Measurements from ENCODE around the gene MAP4K4. TPM values are rescaled to one million over a fixed set of nuclear protein-coding genes. Genes with fewer than 3 reads are reported as not detected.

MAP4K4 gene
- polyA plus RNA-seq, 3 donors = 76.1 to 80.5 (median 78.5) TPM

DNA sequence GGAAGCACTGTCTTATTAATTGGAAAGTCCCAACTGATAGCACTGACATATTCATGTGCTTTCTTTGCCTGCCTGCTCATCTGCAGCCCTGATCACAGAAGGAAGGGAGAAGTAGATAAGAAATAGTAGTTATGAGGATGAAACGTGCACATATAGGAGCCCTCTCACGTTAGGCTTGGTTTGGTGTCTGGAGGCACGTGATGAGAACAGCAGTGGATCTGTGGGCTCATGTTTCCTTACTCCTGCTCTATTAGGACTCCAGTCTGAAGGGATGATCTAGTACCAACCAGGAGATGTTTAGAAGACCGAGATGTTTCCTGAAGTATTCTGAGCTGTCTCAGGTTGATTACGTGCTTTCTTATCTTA lies 84.9 kb downstream of the MAP4K4 start:
- no peak for DNase-seq

DNA sequence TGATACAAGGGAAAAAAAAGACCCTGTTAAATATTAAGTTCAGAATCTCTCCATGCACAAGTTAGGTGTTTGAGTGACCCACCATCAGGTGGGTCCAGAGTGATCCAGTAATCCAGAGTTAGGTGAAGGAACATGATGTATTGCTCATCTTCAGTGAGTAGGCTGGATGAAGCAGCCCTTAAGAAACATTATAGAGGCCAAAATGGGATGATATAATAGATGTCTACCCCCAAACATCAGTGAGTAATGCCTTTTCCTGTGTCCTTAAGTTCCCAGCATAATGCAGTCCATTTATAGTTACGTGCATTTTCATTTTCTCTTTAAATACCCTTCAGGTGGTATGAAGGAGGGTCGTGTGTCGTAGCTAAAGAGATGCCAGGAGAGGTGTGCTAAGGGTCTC lies 89.6 kb downstream of the MAP4K4 start:
- no peak for DNase-seq

DNA sequence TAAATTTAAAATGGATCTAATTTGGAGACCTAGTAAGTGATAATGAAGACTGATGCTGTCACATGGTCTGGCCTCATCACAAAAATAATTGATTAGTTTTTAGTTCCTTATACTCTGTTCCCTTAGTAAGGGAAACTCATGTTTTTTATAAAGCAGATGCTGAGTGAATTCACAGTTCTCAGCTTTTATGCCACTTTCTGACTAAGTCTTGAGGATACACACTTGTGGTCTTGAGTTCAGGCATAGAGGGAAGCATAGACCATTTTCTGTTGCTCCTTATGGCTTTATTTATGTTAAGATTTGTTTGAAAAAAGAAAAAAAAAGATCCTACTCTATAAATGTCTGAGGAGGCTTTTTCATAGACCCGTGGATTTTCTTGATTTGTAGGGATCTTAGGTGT lies 91.1 kb downstream of the MAP4K4 start:
- no peak for DNase-seq

DNA sequence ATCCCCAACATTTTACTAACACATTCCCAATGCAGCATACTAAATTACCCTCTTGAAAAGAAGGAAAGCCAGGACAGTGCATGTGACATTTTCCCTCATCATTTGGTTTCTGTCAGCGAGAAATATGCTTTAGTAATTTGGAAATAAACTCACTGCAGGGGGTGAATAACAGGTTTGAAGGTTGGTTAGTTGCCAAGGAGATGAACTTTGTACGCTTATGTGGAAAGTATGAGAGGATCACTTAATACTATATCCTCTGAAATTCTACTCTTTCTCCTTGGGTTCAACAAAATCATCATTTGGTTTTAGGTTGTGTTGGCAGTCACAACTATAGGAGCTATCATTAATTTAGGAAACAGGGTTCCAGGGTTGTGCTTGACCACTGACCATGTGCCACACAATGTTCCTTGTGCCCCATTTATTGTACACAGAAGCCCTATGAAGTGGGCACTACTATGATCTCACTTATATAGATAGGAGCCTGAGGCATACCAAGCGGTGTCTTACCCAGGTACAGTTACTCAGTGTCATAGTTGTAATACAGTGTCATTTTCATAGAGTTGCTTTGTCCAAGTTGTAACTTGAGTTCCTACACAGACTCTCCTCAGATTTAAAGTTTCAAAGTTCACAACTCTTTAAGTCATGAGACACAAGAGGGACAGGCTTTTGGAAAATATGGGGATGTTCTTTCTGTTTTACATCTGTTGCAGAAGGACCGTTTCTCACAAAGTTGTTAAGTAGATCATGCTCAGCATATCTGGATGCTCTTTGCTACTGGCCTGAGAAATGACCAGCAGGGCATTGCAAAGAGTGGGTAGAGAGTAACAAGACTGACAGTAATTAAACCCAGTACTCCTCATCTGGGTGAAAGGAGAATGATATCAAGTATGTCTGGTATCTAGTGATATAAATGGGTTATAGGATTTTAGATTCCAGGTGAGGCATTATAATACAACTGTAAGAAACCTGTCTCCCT lies 91.8 kb downstream of the MAP4K4 start:
- DNase-seq = no peak

DNA sequence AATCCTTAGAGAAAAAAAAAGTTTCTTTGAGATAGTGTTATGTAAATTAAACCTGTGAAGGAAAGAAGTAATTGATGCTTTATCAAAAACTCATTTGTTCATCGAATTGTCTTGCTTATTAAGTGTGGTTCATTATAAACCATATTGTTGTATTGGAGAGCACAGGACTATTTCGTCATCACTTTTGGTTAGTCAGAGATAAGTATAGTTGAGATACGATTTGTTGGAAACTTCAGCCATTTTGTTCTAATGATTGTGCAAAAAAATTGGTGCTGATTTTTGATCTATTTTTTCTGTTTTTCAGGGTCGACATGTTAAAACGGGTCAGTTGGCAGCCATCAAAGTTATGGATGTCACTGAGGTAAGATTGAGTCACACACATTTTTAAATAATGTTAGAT lies 92.9 kb downstream of the MAP4K4 start:
- no peak for DNase-seq

DNA sequence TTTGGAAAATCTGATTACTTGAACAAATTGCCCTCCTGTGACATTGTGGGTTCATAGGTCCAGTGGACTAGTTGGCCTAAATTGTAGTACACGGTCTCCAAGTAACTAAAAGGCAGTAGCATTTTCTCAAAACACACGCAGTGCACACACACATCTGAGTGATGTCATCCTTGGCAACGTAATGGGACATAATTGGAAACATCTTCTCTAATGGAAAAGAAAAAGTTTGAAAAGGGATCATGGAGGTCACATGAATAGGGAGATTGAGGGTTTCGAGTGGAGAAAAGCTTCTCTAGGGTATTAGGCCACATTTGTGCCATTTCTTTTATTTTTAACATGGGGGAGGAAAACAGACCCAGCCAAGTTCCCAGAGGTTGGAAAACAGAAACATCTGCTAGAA lies 93.3 kb downstream of the MAP4K4 start:
- DNase-seq = no peak

DNA sequence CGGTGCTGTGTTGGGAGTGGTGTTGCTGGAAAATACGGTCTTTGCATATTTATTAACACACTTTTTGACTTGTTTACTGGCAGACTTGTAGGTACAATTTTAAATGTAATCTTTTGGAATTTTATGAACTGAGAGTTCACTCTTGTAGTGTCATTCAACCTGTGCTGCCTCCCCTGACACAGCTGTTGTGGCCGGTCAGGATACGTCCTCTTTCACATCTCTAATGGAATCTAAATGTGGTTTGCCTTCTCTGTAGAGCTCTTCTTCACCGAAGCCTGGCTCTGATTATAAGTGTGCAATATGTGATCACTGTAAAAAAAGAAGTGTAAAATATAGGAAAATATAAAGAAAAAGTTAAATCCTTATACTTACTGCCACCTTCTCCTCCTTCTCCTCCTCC lies 94.7 kb downstream of the MAP4K4 start:
- DNase-seq = no peak

DNA sequence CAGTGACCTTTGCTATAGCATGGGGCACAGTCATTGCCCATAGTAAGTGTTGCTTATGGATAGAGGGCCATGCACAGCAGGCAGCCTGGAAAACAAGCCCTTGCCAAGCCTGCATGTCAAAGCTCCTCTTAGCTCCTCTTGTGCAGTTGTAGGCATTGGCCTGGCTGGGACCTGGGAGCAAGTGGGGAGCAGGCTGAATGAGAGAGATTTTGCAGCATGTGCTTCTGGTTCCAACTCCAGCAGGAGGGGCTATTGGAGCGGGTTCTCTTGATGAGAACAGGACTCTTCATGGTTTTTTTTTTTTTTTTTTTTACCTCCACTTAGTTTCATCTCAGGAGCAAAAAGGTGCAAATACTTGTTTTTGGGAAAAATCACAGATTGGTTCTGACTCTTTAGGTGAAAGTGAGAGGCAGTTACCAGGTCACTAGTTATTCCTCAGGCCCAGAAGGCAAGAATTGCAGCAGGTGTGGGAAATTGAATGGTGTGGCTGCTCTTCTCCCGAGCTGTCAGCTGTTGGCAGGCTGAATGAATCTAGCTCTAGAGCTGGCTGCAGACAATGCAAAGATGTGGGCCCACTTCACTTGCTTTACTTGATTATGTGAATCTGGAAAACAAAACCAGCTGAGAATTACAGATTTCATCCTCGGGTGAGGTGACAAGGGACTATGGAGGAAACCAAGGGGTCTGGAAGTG lies 95.9 kb downstream of the MAP4K4 start:
- DNase-seq = no peak

DNA sequence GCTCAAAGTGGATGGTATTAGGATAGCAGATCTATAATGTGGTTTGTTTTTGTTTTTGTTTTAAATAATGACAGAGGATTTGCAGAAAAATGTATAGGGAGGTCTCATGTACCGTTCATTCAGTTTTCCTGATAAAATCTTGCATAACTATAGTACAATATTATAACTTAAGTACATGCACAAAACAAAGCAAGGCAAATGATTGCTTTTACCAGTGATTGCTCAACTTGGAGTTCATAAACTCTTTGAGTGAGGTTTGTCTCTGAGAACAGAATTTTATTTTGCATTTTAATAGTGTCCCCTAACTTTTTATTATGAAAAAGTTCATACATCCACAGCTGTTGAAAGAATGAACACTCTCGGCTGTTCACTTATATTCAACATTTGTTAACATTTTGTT lies 96.6 kb downstream of the MAP4K4 start:
- no peak for DNase-seq

DNA sequence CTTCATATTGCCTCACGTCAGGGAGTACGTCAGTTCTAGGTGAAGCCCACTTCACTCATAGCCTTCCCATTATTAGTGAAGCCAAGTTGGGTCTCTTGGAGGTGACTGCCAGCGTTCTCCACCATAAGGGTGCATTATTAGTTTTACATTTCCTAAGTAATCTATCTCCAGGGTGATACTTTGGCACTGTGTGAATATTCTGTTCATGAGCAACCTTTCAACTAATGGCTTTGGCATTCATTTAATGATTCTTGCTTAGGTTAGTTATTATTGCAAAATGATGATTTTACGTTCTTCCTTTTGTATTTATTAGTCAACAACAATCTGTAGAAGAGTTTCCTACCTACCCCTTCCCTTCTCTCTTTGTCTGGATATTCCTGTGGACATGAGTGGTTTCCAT lies 97.5 kb downstream of the MAP4K4 start:
- DNase-seq = no peak

DNA sequence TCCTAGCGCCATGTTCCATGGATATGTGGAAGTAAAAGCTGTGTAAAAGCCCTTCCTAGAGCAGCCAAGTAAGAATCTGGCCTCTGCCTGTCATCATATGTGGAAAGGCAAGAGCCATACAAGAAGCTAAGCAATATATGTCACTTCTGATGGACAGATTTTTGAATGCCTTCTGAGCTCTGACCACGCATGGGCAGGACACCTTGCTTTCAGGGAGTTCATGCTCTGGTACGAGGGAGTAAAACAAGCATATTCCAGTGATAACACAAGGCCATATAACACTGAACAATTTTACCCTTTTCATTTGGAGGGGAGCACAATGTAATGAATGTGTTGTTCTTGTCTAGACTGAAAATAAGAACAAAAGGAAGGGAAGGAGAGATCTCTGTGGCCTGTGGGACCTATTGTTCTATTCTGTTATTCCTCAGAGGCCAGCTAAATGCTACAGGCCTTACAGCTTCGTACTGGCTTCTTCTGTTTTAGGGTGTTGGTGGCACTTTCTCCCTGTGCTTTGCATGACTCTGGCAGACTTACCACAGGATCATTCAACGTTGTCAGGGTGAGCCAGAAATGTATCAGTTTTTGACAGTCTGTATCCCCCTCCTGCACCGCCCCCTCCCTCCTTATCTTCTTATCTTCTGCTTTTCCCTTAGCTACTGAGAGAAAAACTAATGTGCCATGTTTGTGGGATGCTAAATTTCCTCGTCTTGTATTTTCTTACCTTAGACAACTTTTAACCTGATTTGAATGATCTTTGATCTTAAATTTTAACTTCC lies 99.5 kb downstream of the MAP4K4 start:
- no peak for DNase-seq

DNA sequence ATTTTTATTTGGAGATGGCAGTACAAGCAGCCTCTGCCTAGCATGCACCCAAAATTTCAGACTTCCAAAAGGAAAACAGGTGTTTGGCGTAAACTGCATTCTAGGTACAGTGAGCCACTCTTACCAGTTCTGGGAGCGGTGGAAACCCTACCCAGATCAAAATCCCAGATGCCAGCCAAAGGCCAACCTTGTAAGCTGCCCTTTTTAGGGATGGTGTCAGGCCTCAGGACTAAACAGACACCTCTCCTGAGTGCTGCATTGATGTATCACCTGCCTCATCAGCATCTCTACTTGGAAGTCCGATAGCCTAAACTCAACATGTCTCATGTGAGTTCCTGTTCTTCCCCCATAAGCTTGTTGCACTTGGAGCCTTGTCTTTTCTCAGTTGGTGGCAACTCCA lies 104.0 kb downstream of the MAP4K4 start:
- DNase-seq = no peak

DNA sequence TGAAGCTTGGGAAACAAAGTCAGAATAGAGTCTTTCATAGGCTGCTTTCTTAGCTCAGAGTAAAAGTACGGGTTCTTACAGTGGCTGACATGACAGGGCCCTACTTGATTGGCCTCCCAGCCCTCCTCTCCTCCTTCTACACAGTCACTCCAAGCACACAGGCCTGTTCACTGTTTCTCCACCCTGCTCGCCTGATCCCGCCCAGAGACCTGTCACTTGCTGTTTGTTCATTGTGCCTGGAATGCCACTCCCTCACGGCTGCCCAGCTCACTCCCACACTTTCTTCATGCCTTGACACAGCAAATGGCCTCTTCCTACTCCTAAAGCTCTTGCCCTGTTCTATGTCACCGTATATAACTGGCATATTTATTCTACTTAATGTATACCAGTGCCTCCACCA lies 104.8 kb downstream of the MAP4K4 start:
- DNase-seq = no peak

DNA sequence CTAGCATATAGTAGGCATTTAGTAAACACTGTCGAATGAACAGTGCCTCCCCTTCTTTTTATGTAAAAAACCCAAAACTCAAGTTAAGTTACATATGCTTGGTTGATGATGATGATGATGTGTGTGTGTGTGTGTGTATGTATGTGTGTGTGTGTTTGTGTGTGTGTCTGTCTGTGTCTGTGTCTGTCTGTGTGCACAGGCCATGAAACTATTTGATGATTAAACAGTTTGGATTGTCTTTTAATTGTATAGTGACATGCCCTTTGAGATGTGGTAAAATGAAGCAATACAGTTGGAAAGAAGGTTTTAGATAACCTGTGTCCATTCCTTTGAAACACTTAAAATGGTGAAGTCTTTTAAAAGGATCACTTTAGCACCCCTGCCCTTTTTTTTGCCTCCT lies 105.6 kb downstream of the MAP4K4 start:
- no peak for DNase-seq

DNA sequence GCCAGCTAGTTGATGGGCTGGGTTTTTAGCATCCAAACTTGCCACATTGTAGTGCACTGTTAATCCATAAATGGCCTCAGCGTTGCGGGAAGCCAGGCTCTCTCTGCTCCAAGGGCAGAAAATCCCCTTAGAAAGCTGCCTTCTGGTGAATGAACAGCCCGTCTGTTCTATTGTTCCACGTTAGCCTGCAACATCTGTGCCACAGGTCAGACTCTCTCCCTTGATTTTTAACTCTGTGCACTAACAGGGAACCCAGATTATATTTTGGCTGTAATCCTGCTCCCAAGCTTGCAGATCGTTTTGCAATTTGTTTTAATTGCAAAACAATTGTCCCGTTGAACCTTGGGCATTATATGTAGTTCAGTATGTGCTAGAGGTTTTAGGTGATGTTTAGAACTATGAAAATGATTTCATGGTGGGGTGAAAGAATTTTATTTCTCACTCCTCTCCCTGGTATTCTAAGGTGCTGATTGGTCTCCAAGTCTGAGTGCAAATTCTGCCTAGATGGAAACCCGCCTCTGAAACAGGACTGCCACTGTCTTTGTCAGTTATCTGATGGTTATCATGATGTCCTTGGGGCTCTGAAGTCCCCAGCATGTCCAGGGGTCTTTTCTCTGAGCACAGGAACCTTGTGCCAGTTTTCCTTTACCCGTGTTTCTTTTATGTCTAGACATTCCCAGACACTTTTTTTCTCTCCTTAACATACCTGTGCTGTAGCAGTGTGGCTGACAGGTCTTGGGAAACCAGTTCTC lies 106.6 kb downstream of the MAP4K4 start:
- no peak for DNase-seq

DNA sequence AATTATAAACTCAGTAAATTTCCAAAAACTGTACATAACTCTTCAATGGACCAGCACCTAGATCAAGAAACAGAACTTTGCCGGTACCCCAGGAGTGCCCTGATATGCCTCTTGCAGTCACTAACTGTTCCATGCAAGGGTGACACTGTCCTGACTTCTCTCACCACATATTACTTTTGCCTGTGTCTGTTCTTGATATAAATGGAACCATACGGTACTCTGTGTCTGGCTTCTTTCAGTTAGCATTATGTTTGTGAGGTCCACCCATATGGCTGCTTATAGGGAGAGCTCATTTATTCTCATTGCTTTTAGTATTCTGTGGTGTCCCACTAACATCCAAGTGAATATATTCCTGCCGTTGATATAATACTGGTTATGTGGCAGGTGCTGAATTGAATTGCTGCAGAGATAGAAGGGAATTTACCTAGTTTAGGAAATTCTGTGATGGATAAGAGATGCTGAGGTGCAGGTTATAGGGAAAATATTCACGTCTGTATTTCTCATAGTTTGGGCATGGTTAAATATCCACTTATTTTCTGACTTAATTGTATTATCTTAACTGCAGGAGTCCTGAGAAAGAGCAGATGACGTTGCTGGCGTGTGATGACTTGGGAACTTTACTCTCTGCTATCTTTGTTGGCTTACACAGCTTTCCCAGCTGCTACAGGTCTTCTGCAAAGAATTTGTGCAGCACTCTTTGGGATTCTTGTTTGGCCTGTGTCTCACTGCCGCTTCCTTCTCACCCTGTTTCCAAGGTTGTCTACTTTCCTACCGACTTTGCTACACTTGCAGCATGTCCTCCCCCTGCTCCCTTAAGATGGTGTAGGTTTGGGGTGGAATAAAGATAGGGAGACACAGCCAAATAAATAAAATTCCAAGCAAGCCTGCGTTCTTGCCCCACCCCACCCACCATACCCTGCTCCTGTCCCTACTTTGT lies 107.9 kb downstream of the MAP4K4 start:
- DNase-seq = no peak

DNA sequence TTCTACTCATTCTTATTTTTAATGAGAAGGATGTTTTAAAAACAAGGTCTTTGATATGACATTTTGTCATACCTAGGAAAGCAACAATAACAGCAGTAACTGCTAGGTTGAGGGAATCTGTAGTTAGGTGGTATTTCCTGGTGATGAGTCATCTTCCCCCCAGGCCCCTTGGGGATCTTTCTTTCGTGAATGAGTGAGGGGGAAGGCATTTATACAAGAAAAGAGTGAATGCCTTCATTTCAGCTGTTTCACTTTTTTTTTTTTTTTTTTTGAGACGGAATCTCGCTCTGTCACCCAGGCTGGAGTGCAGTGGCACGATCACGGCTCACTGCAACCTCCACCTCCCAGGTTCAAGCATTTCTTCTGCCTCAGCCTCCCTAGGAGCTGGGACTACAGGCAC lies 108.6 kb downstream of the MAP4K4 start:
- DNase-seq = no peak

DNA sequence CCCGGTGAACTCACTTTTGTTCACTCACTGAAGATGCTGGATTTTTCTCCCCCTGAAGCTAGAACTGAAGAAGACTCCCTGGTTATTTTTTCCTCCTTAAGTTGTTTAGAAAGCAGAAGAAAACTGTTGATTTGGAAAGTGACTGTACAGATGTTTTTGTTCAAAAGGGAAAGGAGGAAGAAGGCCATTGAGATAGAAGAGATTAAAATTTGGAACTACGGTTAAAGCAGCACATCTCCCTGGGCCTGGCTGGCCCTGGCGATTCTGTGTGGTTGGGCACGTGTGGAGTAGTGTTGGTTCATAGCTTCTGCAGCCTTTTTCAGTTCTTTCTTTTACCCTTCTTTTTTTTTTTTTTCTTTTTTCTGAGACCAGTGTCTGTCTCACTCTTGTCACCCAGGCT lies 109.2 kb downstream of the MAP4K4 start:
- no peak for DNase-seq

DNA sequence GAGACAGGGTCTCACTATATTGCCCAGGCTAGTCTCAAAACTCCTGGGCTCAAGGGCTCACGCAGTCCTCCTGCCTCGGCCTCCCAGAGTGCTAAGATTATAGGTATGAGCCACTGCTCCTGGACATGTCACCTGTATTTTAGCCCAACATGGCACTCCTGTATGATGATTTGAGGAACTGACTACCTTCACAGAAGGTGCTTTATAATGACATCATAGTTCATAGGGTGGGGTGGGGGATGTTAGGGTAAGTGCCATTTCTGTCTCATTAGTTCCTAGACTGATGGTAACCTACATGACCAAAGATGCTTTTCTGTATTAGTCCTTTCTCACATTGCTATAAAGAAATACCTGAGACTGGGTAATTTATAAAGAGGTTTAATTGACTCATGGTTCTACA lies 109.7 kb downstream of the MAP4K4 start:
- DNase-seq = no peak

DNA sequence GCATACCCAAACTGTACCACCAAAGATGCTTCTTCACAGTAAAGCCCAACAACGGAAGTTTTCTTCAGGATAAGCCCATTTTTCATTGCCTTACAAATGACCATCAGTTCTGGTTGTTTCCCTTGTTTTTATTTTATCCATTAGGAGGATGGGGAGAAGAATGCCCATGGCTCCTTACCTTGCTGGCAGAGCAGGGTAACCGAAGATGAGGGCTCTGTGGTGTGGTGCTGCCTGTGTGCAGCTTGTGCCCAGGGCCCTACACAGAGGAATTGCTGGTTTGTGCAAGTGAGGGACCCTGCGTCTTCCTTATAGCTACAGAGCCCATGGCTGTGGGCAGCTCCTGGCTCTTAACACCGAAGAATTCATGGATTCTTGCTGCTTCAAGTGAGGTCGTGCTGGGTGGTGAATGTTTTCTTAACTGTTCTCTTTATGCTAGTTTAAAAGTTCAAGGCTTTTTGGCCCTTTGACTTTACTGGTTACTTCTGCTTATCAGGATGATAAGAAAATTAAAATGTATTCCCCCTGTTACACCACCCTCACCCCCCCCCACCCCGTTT lies 110.6 kb downstream of the MAP4K4 start:
- no peak for DNase-seq
